H1 (cell line): Measurements from ENCODE around the gene ASMTL. TPM values are rescaled to one million over a fixed set of nuclear protein-coding genes. Genes with fewer than 3 reads are reported as not detected.

Experiments
- CTCF ChIA-PET: fragments of 300-600 bp; sonication (Branson Sonifier 250); formaldehyde crosslinking; loops from one replicate; lab custom pipeline; 2021; ENCODE audit not compliant: partially characterized antibody; lab: Charles Lee
- POLR2A ChIA-PET: fragments of 300-600 bp; sonication (Branson Sonifier 250); formaldehyde crosslinking; loops from one replicate; lab custom pipeline; 2021; ENCODE audit warnings: inconsistent platforms; ENCODE audit not compliant: partially characterized antibody; lab: Charles Lee
- DNase-seq, 2 experiments: peaks; one replicate each; pipeline versions ENCODE4 v3.0.0 to v3.0.0-alpha.2; 2010 to 2022; ENCODE audit warnings: low spot score in 2 of 2, low read depth in 1 of 2, mixed read lengths in 1 of 2
- FAIRE-seq: peaks from 2 replicates; lab custom pipeline; 2011; peaks lifted over from hg19 to GRCh38; lab: Jason Lieb, UNC
- H2AFZ ChIP-seq: 2 replicates; pipeline ENCODE4 v1.8.1; 2012; ENCODE audit warnings: low read length, inconsistent platforms
- H2AK5ac ChIP-seq: 2 replicates; pipeline ENCODE4 v1.6.1; 2013; ENCODE audit warnings: low read depth, low read length
- H2BK120ac ChIP-seq: replicated peaks from 2 replicates; pipeline ENCODE3; 2013; ENCODE audit warnings: low read depth, low read length, inconsistent platforms
- H2BK12ac ChIP-seq: 2 replicates; pipeline ENCODE4 v1.6.1; 2013; ENCODE audit warnings: low read depth, low read length
- H2BK15ac ChIP-seq: 2 replicates; pipeline ENCODE4 v1.6.1; 2013; ENCODE audit warnings: low read length
- H2BK20ac ChIP-seq: 2 replicates; pipeline ENCODE4 v1.6.1; 2013; ENCODE audit warnings: low read length
- H2BK5ac ChIP-seq: 2 replicates; pipeline ENCODE4 v1.6.1; 2013; ENCODE audit warnings: low read depth, low read length
- H3K14ac ChIP-seq: 2 replicates; pipeline ENCODE4 v1.6.1; 2013; ENCODE audit warnings: inconsistent platforms; ENCODE audit not compliant: insufficient read length
- H3K18ac ChIP-seq: 2 replicates; pipeline ENCODE4 v1.6.1; 2013; ENCODE audit warnings: low read length; ENCODE audit errors: extremely low read depth
- H3K23ac ChIP-seq: 2 replicates; pipeline ENCODE4 v1.6.1; 2013; ENCODE audit warnings: inconsistent platforms; ENCODE audit not compliant: insufficient read length
- H3K23me2 ChIP-seq: 2 replicates; pipeline ENCODE4 v1.6.1; 2013; ENCODE audit warnings: low read depth, low read length
- H3K27ac ChIP-seq: 2 replicates; pipeline ENCODE4 v1.6.1; 2011; ENCODE audit warnings: low read depth, low read length, inconsistent platforms
- H3K27me3 ChIP-seq, 4 experiments: replicated peaks in 1 of 4; 1 replicate in 1 of 4; 2 replicates in 3 of 4; pipeline versions ENCODE4 v1.6.1 to v1.8.1; 2011 to 2013; ENCODE audit warnings: low read length in 3 of 4, mild to moderate bottlenecking in 3 of 4, inconsistent platforms in 2 of 4, mixed read lengths in 2 of 4, moderate library complexity in 1 of 4; ENCODE audit not compliant: control insufficient read depth in 3 of 4, insufficient read depth in 3 of 4; ENCODE audit errors: extremely low read depth in 1 of 4
- H3K36me3 ChIP-seq, 4 experiments: 2 replicates each; pipeline versions ENCODE4 v1.6.1 to v1.8.1; 2011 to 2013; ENCODE audit warnings: mild to moderate bottlenecking in 4 of 4, low read length in 3 of 4, moderate library complexity in 2 of 4, control low read depth in 1 of 4, inconsistent platforms in 1 of 4; ENCODE audit not compliant: insufficient read depth in 4 of 4, control insufficient read depth in 2 of 4
- H3K4ac ChIP-seq: replicated peaks from 2 replicates; pipeline ENCODE3; 2013; ENCODE audit warnings: low read length, low read depth, mixed read lengths, inconsistent platforms; ENCODE audit not compliant: insufficient read length
- H3K4me1 ChIP-seq, 4 experiments: replicated peaks in 1 of 4; 1 replicate in 1 of 4; 2 replicates in 3 of 4; pipeline versions ENCODE4 v1.6.1 to v1.8.1; 2011 to 2013; ENCODE audit warnings: low read length in 3 of 4, inconsistent platforms in 2 of 4, mixed read lengths in 1 of 4; ENCODE audit not compliant: insufficient read depth in 4 of 4, control insufficient read depth in 3 of 4
- H3K4me2 ChIP-seq, 2 experiments: 2 replicates each; pipeline versions ENCODE4 v1.6.1 to v1.8.1; 2011 to 2013; ENCODE audit warnings: low read depth in 2 of 2, low read length in 2 of 2, control low read depth in 1 of 2, inconsistent platforms in 1 of 2, mild to moderate bottlenecking in 1 of 2; ENCODE audit not compliant: insufficient read depth in 1 of 2
- H3K4me3 ChIP-seq, 4 experiments: fragments of 200-600, 300-600 bp in 1 of 4; sonication (generic), shearing (Covaris generic), sonication (Bioruptor Twin) in 1 of 4; 2 replicates each; pipeline versions ENCODE4 v1.5.1 to v1.8.1; 2011 to 2016; ENCODE audit warnings: low read length in 4 of 4, low read depth in 3 of 4, control low read depth in 2 of 4, inconsistent platforms in 2 of 4, mild to moderate bottlenecking in 2 of 4, mixed read lengths in 1 of 4, moderate library complexity in 1 of 4; ENCODE audit not compliant: insufficient read depth in 2 of 4; ENCODE audit errors: extremely low read depth in 1 of 4
- H3K56ac ChIP-seq: replicated peaks from 2 replicates; pipeline ENCODE3; 2013; ENCODE audit warnings: low read depth, mild to moderate bottlenecking, mixed read lengths, low read length, inconsistent platforms; ENCODE audit not compliant: insufficient read length
- H3K79me1 ChIP-seq: 2 replicates; pipeline ENCODE4 v1.6.1; 2013; ENCODE audit warnings: low read depth, low read length, control low read depth
- H3K79me2 ChIP-seq, 2 experiments: 2 replicates each; pipeline versions ENCODE4 v1.6.1 to v1.8.1; 2012 to 2013; ENCODE audit warnings: low read length in 2 of 2, mild to moderate bottlenecking in 2 of 2, inconsistent platforms in 1 of 2; ENCODE audit not compliant: insufficient read depth in 2 of 2, control insufficient read depth in 1 of 2
- H3K9ac ChIP-seq, 4 experiments: replicated peaks in 1 of 4; 1 replicate in 1 of 4; 2 replicates in 3 of 4; pipeline versions ENCODE4 v1.6.1 to v1.8.1; 2011 to 2013; ENCODE audit warnings: low read depth in 3 of 4, low read length in 3 of 4, control low read depth in 2 of 4, mild to moderate bottlenecking in 2 of 4, moderate library complexity in 2 of 4, inconsistent platforms in 1 of 4; ENCODE audit errors: extremely low read depth in 1 of 4
- H3K9me3 ChIP-seq, 2 experiments: 2 replicates each; pipeline versions ENCODE4 v1.6.1 to v1.8.1; 2012 to 2013; ENCODE audit warnings: mild to moderate bottlenecking in 2 of 2, moderate library complexity in 2 of 2, control low read depth in 1 of 2, inconsistent platforms in 1 of 2, low read depth in 1 of 2, low read length in 1 of 2, mixed read lengths in 1 of 2; ENCODE audit not compliant: insufficient read depth in 2 of 2
- H4K20me1 ChIP-seq, 2 experiments: replicated peaks in 1 of 2; 2 replicates each; pipeline versions ENCODE3 to v1.8.1; 2011 to 2013; ENCODE audit warnings: inconsistent platforms in 2 of 2, low read length in 2 of 2, mild to moderate bottlenecking in 1 of 2; ENCODE audit not compliant: insufficient read depth in 2 of 2, control insufficient read depth in 1 of 2
- H4K5ac ChIP-seq: 2 replicates; pipeline ENCODE4 v1.6.1; 2013; ENCODE audit warnings: low read length, low read depth, mixed read lengths, inconsistent platforms; ENCODE audit not compliant: insufficient read length
- H4K8ac ChIP-seq: 2 replicates; pipeline ENCODE4 v1.8.0; 2013; ENCODE audit warnings: mild to moderate bottlenecking, moderate library complexity, low read length, inconsistent platforms; ENCODE audit not compliant: insufficient read depth; ENCODE audit errors: extremely low read depth
- H4K91ac ChIP-seq: replicated peaks from 2 replicates; pipeline ENCODE3; 2013; ENCODE audit warnings: low read length, mixed read lengths, inconsistent platforms; ENCODE audit not compliant: insufficient read length
- CBX8 ChIP-seq: fragments of 300-800, 300-1000 bp; sonication (generic); IDR thresholded peaks from 2 replicates; pipeline ENCODE4 v1.7.1; 2016; ENCODE audit warnings: low read depth, low read length, borderline replicate concordance
- CEBPB ChIP-seq: IDR thresholded peaks from 2 replicates; pipeline ENCODE4 v1.6.1; 2012; ENCODE audit warnings: low read depth, low read length
- HDAC6 ChIP-seq: IDR thresholded peaks from one replicate; pipeline ENCODE4 v1.7.1; 2012; ENCODE audit warnings: low read depth, mild to moderate bottlenecking, inconsistent platforms, low read length, moderate library complexity
- KDM1A ChIP-seq: fragments of 200-600, 300-600 bp; sonication (generic); IDR thresholded peaks from 2 replicates; pipeline ENCODE4 v1.7.1; 2016; ENCODE audit warnings: mild to moderate bottlenecking, low read length, borderline replicate concordance
- KDM4A ChIP-seq: IDR thresholded peaks from one replicate; pipeline ENCODE4 v1.7.1; 2012; ENCODE audit warnings: low read depth, mild to moderate bottlenecking, moderate library complexity, low read length, inconsistent platforms; ENCODE audit not compliant: severe bottlenecking
- POLR2AphosphoS5 ChIP-seq: IDR thresholded peaks from 2 replicates; pipeline ENCODE4 v1.6.1; 2011; ENCODE audit warnings: low read depth, low read length
- RNF2 ChIP-seq: fragments of 200-900, 300-1000 bp; sonication (generic); IDR thresholded peaks from 2 replicates; pipeline ENCODE4 v1.7.1; 2016; ENCODE audit warnings: borderline replicate concordance, low read depth, mild to moderate bottlenecking, antibody characterized with exemption, low read length; ENCODE audit not compliant: poor library complexity, severe bottlenecking; ENCODE audit errors: missing control alignments
- RXRA ChIP-seq: IDR thresholded peaks from 2 replicates; pipeline ENCODE4 v1.6.1; 2011; ENCODE audit warnings: low read depth, mild to moderate bottlenecking, low read length, moderate library complexity; ENCODE audit not compliant: insufficient read depth
- TAF1 ChIP-seq: IDR thresholded peaks from 2 replicates; pipeline ENCODE4 v1.6.1; 2011; ENCODE audit warnings: mild to moderate bottlenecking, low read depth, low read length
- WGBS, 2 experiments: shearing (Covaris generic) in 1 of 2; methylation state at CpG; one replicate each; pipeline versions ENCODE4 v1.1.6 to v1.1.7; 2013 to 2015; ENCODE audit warnings: low lambda C conversion rate in 2 of 2, mixed read lengths in 2 of 2, inconsistent platforms in 1 of 2, low coverage in 1 of 2, missing lambda C conversion rate in 1 of 2; ENCODE audit not compliant: insufficient replicate concordance in 2 of 2, insufficient coverage in 1 of 2, insufficient read length in 1 of 2; ENCODE audit errors: extremely low coverage in 1 of 2, missing lambda C conversion rate in 1 of 2; 5-methylcytosine and 5-hydroxymethylcytosine counted together
- polyA plus RNA-seq, 7 experiments: library from polyadenylated mRNA; depleted of rRNA in 3 of 7; stranded (reverse) in 5 of 7; unstranded in 2 of 7; fragments of >200 nt in 5 of 7; fragments of 200-250 nt in 2 of 7; gene quantifications; 1 replicate in 5 of 7; 2 replicates in 1 of 7; 4 replicates in 1 of 7; pipeline versions ENCODE4 v1.2.1 to v1.2.3, GENCODE V29; 2011 to 2013; ENCODE audit warnings: missing spikeins in 2 of 7, mixed read lengths in 2 of 7
- total RNA-seq: library from RNA; stranded (reverse); fragmentation: NEBNext Ultra II Directional; extraction: Animal tissue kit (Norgen Biotek cat#: 25700); gene quantifications from 2 replicates; pipeline ENCODE4 v1.2.1, GENCODE V29; 2021
- TF ChIP-seq, protein P1 (sequence below): IDR thresholded peaks from 2 replicates; pipeline ENCODE4 v1.6.1; 2012; ENCODE audit warnings: low read length, inconsistent platforms

Gene ASMTL
- total and polyA plus RNA-seq, 2 of the 8 experiments (the other 6 are each of a cell fraction or from before 2014, with no cell fraction given), result 75.6 to 81.4 TPM

DNA sequence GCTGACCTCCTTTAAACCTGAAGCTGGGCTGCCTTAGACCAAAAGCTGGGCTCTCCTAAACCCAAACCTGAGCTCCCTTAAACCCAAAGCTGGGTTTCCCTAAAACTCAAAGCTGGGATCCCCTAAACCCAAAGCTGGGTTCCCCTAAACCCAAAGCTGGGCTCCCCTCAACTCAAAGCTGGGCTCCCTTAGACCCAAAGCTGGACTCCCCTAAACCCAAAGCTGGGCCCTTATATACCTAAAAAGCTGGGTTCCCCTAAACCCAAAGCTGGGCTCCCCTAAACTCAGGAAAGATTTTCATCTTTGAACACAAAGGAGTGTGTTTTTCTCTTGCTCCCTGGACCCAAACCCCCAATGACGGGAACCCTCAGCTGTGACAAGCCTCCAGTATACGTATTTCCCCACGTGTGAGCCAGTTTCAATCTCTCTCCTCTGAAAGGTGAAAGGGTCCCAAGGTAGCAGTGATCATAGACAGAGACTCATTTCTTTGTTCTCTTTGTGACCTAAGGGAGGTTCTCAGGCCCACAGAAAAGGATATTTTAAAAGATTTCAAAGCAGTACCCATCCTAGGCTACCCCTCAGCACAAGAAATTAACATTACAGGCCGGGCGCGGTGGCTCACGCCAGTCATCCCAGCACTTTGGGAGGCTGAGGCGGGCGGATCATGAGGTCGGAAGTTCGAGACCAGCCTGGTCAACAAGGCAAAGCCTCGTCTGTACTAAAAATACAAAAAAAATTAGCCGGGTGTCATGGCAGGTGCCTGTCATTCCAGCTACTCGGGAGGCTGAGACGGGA lies 31.3 kb upstream of the ASMTL start:
- Histone ChIP-seq H3K36me3 (no peaks in the 10 kb centered on the region), H3K79me1 (no peaks in the 10 kb centered on the region), H2BK12ac (no peak overlapping the region), H4K91ac (no peak overlapping the region), H3K23me2 (no peaks in the 10 kb centered on the region; the same call in 1 of the 2 replicates), H2BK20ac (no peak overlapping the region), H4K20me1 (no peaks in the 10 kb centered on the region), H3K4ac (no peak overlapping the region), H3K18ac (no peak overlapping the region), H2AFZ (no peak overlapping the region), H3K4me1 (peaks cover 4 to 11% (median 5%) of the 10 kb centered on the region in 4 experiments; a peak in 5 of 7 replicates), H4K5ac (no peak overlapping the region), H3K4me2 (no peak overlapping the region), H2BK5ac (no peak overlapping the region), H4K8ac (no peak overlapping the region), H3K56ac (no peak overlapping the region), H2BK15ac (no peak overlapping the region), H3K9me3 (peaks cover 0 to 10% of the 10 kb centered on the region in 2 experiments; a peak in 2 of 4 replicates), H2BK120ac (no peak overlapping the region), H3K23ac (no peak overlapping the region), H3K9ac (no peak overlapping the region), H2AK5ac (no peak overlapping the region), H3K27me3 (no peaks in the 10 kb centered on the region), H3K79me2 (no peaks in the 10 kb centered on the region), H3K27ac (no peak overlapping the region), H3K4me3 (no peak overlapping the region), H3K14ac (no peak overlapping the region)
- ChIA-PET POLR2A (no interaction called here), CTCF (no interaction called here)
- DNase-seq, result no peak
- peak; percentile 91 for FAIRE-seq
- 82% methylated on average over 15 of the region's 15 CpGs; no CpG with 5 or more reads in 1 of the 2 experiments for WGBS, 2 experiments
- TF ChIP-seq, protein P1, sequence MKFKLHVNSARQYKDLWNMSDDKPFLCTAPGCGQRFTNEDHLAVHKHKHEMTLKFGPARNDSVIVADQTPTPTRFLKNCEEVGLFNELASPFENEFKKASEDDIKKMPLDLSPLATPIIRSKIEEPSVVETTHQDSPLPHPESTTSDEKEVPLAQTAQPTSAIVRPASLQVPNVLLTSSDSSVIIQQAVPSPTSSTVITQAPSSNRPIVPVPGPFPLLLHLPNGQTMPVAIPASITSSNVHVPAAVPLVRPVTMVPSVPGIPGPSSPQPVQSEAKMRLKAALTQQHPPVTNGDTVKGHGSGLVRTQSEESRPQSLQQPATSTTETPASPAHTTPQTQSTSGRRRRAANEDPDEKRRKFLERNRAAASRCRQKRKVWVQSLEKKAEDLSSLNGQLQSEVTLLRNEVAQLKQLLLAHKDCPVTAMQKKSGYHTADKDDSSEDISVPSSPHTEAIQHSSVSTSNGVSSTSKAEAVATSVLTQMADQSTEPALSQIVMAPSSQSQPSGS, result no peak
- TF ChIP-seq KDM1A (no peak), CEBPB (no peak), RXRA (no peak), RNF2 (no peak), TAF1 (no peak), HDAC6 (no peak), CBX8 (no peak), POLR2AphosphoS5 (no peak), KDM4A (no peak)
